Measurements from ENCODE around the gene PIP5K1C.

The PIP5K1C gene

GRCh38 chr19:3745363-3746045, 45.2 kb upstream of the PIP5K1C start:
- no peaks in the 10 kb centered on the region for H3K9me3 ChIP-seq (ENCODE audit: insufficient read depth, low read length, severe bottlenecking)
- TF ChIP-seq CTCF (IDR thresholded peaks at IDR 0.05; ENCODE audit: borderline replicate concordance, extremely low read depth, low read length, poor library complexity, severe bottlenecking) (no peak), EZH2 (IDR thresholded peaks at IDR 0.05; ENCODE audit: borderline replicate concordance, low read depth, low read length, severe bottlenecking) (no peak)
- H2AFZ ChIP-seq (ENCODE audit: low read depth, low read length): no peak overlapping the region
- H3K27ac ChIP-seq (ENCODE audit: low read length): no peak overlapping the region
- H3K4me2 ChIP-seq (ENCODE audit: insufficient read depth, low read length): no peak overlapping the region
- H4K20me1 ChIP-seq (ENCODE audit: insufficient read depth, low read length): no peaks in the 10 kb centered on the region
- H3K36me3 ChIP-seq (ENCODE audit: insufficient read depth, low read length): peaks cover 12% of the 10 kb centered on the region
- H3K4me1 ChIP-seq (ENCODE audit: insufficient read depth, low read length): no peaks in the 10 kb centered on the region
- H3K9ac ChIP-seq (ENCODE audit: low read depth, low read length): no peak overlapping the region
- DNase-seq (no peak), ATAC-seq (ENCODE audit: insufficient read depth, low read depth) (no peak)
- no peak overlapping the region for H3K4me3 ChIP-seq (ENCODE audit: low read depth in 1 of 2, low read length in 2 of 2)
- no peaks in the 10 kb centered on the region for H3K27me3 ChIP-seq (ENCODE audit: insufficient read depth, low read length, poor library complexity)
- H3K79me2 ChIP-seq (ENCODE audit: insufficient read depth, low read length): no peaks in the 10 kb centered on the region

DNA sequence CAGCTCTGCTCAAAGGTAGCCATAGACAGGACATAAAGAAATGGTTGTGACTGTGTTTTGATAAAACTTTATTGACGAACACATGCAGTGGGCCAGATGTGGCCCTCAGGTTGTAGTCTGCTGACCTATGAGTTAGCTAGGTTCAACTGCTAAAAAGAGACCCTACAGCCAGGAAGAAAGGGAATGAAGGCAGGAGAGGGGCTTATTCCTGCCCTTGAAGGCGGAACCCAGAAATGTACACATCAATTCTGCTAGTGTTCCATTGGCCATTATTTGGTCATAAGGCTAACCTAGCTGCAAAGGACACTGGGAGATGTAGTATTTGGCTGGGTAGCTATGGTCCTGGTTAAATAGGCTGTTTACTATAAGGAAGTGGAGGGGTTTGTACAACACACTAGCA, 43.2 kb upstream of the PIP5K1C start:
- Histone ChIP-seq H3K4me2 (ENCODE audit: insufficient read depth, low read length) (no peak overlapping the region), H3K4me3 (ENCODE audit: low read depth in 1 of 2, low read length in 2 of 2) (no peak overlapping the region), H3K36me3 (ENCODE audit: insufficient read depth, low read length) (no peaks in the 10 kb centered on the region), H3K79me2 (ENCODE audit: insufficient read depth, low read length) (no peaks in the 10 kb centered on the region), H4K20me1 (ENCODE audit: insufficient read depth, low read length) (no peaks in the 10 kb centered on the region), H3K27me3 (ENCODE audit: insufficient read depth, low read length, poor library complexity) (no peaks in the 10 kb centered on the region), H3K4me1 (ENCODE audit: insufficient read depth, low read length) (no peaks in the 10 kb centered on the region), H3K9me3 (ENCODE audit: insufficient read depth, low read length, severe bottlenecking) (no peaks in the 10 kb centered on the region), H3K27ac (ENCODE audit: low read length) (no peak overlapping the region), H3K9ac (ENCODE audit: low read depth, low read length) (no peak overlapping the region), H2AFZ (ENCODE audit: low read depth, low read length) (no peak overlapping the region)
- no peak for TF ChIP-seq CTCF (IDR thresholded peaks at IDR 0.05; ENCODE audit: borderline replicate concordance, extremely low read depth, low read length, poor library complexity, severe bottlenecking)
- no peak for TF ChIP-seq EZH2 (IDR thresholded peaks at IDR 0.05; ENCODE audit: borderline replicate concordance, low read depth, low read length, severe bottlenecking)
- DNase-seq (no peak), ATAC-seq (ENCODE audit: insufficient read depth, low read depth) (no peak)

DNA sequence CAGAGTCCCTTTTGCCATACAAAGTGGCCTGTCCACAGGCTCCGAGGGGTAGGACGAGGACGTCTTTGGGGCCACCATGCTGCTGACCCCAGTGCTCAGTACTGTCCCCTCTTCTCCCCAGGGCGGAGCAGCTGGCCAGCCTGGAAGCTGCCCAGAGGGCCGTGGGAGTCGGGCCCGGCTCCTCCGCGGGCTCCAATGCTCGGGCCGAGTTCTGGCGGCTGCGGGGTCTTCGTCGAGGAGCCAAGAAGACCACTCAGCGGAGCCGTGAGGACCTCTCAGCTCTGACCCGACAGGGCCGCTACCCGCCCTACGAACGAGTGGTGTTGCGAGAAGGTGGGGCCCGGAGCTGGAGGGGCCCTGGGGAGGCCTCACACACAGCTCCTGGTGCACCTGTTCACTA, 40.2 kb upstream of the PIP5K1C start:
- H3K9ac ChIP-seq (ENCODE audit: low read depth, low read length): no peak overlapping the region
- H4K20me1 ChIP-seq (ENCODE audit: insufficient read depth, low read length): no peaks in the 10 kb centered on the region
- TF ChIP-seq EZH2 (IDR thresholded peaks at IDR 0.05; ENCODE audit: borderline replicate concordance, low read depth, low read length, severe bottlenecking): no peak
- TF ChIP-seq CTCF (IDR thresholded peaks at IDR 0.05; ENCODE audit: borderline replicate concordance, extremely low read depth, low read length, poor library complexity, severe bottlenecking): no peak
- H3K4me3 ChIP-seq (ENCODE audit: low read depth in 1 of 2, low read length in 2 of 2): no peak overlapping the region
- no peak overlapping the region for H3K27ac ChIP-seq (ENCODE audit: low read length)
- ATAC-seq (ENCODE audit: insufficient read depth, low read depth) (no peak), DNase-seq (no peak)
- no peaks in the 10 kb centered on the region for H3K36me3 ChIP-seq (ENCODE audit: insufficient read depth, low read length)
- no peaks in the 10 kb centered on the region for H3K9me3 ChIP-seq (ENCODE audit: insufficient read depth, low read length, severe bottlenecking)
- no peaks in the 10 kb centered on the region for H3K4me1 ChIP-seq (ENCODE audit: insufficient read depth, low read length)
- H3K79me2 ChIP-seq (ENCODE audit: insufficient read depth, low read length): no peaks in the 10 kb centered on the region
- H3K4me2 ChIP-seq (ENCODE audit: insufficient read depth, low read length): no peak overlapping the region
- no peak overlapping the region for H2AFZ ChIP-seq (ENCODE audit: low read depth, low read length)
- H3K27me3 ChIP-seq (ENCODE audit: insufficient read depth, low read length, poor library complexity): no peaks in the 10 kb centered on the region
